Karpas-422 (cell line): ENCODE results near the gene ASPA. TPM values are rescaled to one million over a fixed set of nuclear protein-coding genes. Genes with fewer than 3 reads are reported as not detected.

Source experiments
- DNase-seq: peaks from one replicate; pipeline ENCODE4 v3.0.0-alpha.2; 2015
- H2AFZ ChIP-seq: fragments of 200-600 bp; sonication (generic); 2 replicates; pipeline ENCODE4 v1.6.1; 2014; ENCODE audit warnings: antibody characterized with exemption, low read length, mixed read lengths
- H3K27ac ChIP-seq: fragments of 200-600 bp; sonication (generic); 2 replicates; pipeline ENCODE4 v1.5.1; 2014; ENCODE audit warnings: mild to moderate bottlenecking, low read length, moderate library complexity
- H3K27me3 ChIP-seq: fragments of 200-600 bp; sonication (generic); 2 replicates; pipeline ENCODE4 v1.6.1; 2014; ENCODE audit warnings: low read length, mixed read lengths
- H3K36me3 ChIP-seq: fragments of 200-600 bp; sonication (generic); 2 replicates; pipeline ENCODE4 v1.6.1; 2014; ENCODE audit warnings: low read length, mixed read lengths; ENCODE audit not compliant: insufficient read depth
- H3K4me1 ChIP-seq: fragments of 200-600 bp; sonication (generic); 2 replicates; pipeline ENCODE4 v1.6.1; 2014; ENCODE audit warnings: mild to moderate bottlenecking, low read length, mixed read lengths
- H3K4me2 ChIP-seq: fragments of 200-600 bp; sonication (generic); 2 replicates; pipeline ENCODE4 v1.6.1; 2014; ENCODE audit warnings: low read length, low read depth, mild to moderate bottlenecking; ENCODE audit not compliant: poor library complexity, severe bottlenecking
- H3K4me3 ChIP-seq: fragments of 200-600 bp; sonication (generic); 2 replicates; pipeline ENCODE4 v1.5.1; 2014; ENCODE audit warnings: mild to moderate bottlenecking, antibody characterized with exemption, low read length, mixed read lengths
- H3K79me2 ChIP-seq: fragments of 200-600 bp; sonication (generic); 2 replicates; pipeline ENCODE4 v1.6.1; 2014; ENCODE audit warnings: mild to moderate bottlenecking, low read length, mixed read lengths
- H3K9ac ChIP-seq: fragments of 200-600 bp; sonication (generic); 2 replicates; pipeline ENCODE4 v1.6.0; 2014; ENCODE audit warnings: low read length
- H3K9me2 ChIP-seq: fragments of 200-600 bp; sonication (generic), shearing (Covaris generic); replicated peaks from 2 replicates; pipeline ENCODE4 v1.6.0; 2014; ENCODE audit warnings: mild to moderate bottlenecking, low read length, moderate library complexity; ENCODE audit not compliant: insufficient read depth
- H3K9me3 ChIP-seq: fragments of 300-700, 200-600 bp; sonication (generic); 2 replicates; pipeline ENCODE4 v1.6.1; 2014; ENCODE audit warnings: low read length, mixed read lengths
- H4K20me1 ChIP-seq: fragments of 200-600 bp; sonication (generic); 2 replicates; pipeline ENCODE4 v1.6.1; 2014; ENCODE audit warnings: mild to moderate bottlenecking, antibody characterized with exemption, low read length, low read depth; ENCODE audit not compliant: insufficient read depth
- total RNA-seq: library from RNA; depleted of rRNA; stranded (reverse); fragments of >200 nt; shearing (Covaris generic); gene quantifications from 2 replicates; pipeline ENCODE4 v1.2.3, GENCODE V29; 2014; ENCODE audit warnings: low replicate concordance

The ASPA gene
- total RNA-seq, 1 experiment from 2014 or later: not detected

DNA sequence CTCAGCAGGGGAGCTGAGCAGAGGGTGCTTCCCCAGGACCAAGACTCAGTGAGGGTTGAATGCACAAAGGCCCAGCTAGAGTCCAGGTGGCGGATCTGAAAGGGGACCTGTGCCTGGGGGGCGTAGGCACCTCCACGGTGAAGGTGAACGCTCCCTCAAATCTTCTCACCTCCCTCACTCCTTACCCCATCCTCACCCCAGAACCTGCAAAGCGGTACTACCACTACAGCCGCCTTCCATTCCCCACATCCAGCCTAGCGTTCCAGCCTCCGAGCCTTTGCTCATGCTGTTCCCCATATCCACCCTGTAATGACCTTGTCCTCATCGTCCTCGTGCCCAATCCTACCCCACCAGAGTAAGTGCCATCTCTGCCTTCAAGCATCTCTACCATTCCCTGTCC, 51.2 kb downstream of the ASPA start:
- H3K9ac ChIP-seq: no peak overlapping the region
- H2AFZ ChIP-seq: no peak overlapping the region
- H3K79me2 ChIP-seq: no peaks in the 10 kb centered on the region
- no peak overlapping the region for H3K27ac ChIP-seq
- H4K20me1 ChIP-seq: no peaks in the 10 kb centered on the region
- no peaks in the 10 kb centered on the region for H3K9me2 ChIP-seq
- no peak for DNase-seq
- H3K36me3 ChIP-seq: no peaks in the 10 kb centered on the region
- no peak overlapping the region for H3K4me3 ChIP-seq
- no peaks in the 10 kb centered on the region for H3K9me3 ChIP-seq
- no peaks in the 10 kb centered on the region for H3K4me1 ChIP-seq
- H3K4me2 ChIP-seq: no peak overlapping the region
- H3K27me3 ChIP-seq: no peaks in the 10 kb centered on the region

DNA sequence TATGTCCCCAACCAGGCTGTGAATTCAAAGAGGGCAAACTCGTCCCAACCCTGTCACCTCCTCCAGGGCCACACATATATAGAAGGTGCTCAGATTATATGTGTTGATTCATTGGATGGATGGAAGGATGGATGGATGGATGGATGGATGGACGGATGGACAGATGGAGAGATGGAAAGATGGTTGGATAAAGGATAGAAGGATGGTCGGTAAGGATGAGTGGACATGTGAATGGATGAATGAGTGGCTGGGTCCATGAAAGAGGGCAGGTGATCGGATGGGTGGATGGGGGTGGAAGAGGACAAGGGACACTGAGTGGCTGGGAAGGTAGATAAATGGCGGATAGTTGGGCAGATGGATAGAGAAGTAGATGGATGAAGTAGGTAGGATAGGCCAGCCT, 51.7 kb downstream of the ASPA start:
- no peak overlapping the region for H3K27ac ChIP-seq
- H3K79me2 ChIP-seq: no peaks in the 10 kb centered on the region
- no peaks in the 10 kb centered on the region for H3K36me3 ChIP-seq
- no peaks in the 10 kb centered on the region for H4K20me1 ChIP-seq
- H3K9ac ChIP-seq: no peak overlapping the region
- H3K4me1 ChIP-seq: no peaks in the 10 kb centered on the region
- no peaks in the 10 kb centered on the region for H3K27me3 ChIP-seq
- H3K9me3 ChIP-seq: no peaks in the 10 kb centered on the region
- H3K4me2 ChIP-seq: no peak overlapping the region
- DNase-seq: no peak
- H2AFZ ChIP-seq: no peak overlapping the region
- no peak overlapping the region for H3K4me3 ChIP-seq
- H3K9me2 ChIP-seq: no peaks in the 10 kb centered on the region

DNA sequence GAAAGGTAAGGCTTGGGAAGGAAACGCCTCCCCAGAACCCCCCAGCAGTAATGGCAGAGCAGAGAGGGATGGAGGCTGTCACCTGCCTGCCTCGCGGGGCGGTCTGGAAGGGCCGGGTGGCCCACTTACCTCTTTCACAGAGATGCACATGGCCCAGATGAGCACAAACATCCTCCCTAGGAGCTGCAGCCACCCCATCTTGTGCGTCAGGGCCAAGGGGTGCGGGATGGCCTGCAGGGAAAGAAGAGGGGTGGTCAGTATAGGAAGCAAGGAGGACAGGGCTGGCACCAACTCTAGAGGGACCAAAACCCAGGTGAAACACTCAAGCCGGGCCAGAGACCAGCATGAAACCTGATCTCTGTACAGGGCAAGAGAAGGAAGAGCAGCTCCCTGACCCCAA, 52.1 kb downstream of the ASPA start:
- H3K9me2 ChIP-seq: no peaks in the 10 kb centered on the region

DNA sequence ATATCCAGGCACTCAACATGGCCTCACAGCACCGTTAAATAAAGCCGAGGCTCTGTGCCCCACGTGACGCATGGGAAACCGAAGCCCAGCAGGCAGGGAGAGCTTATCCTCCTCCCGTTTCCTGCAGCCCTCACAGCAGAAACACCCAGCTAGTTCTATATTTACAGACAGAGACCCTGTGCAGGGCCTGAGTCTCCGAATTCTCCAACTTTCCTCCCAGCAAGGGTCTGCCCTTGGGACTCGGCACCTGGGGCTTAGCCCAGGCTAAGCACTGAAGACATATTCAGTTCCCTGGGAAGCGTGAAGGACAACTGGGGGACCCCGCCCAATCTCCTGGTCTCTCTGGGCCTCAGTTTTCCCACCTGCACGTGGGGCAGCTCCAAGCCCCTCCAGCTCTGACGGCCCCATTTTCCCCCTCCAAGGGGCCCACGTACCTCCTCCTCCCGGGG, 52.6 kb downstream of the ASPA start:
- Histone ChIP-seq H3K79me2 (no peaks in the 10 kb centered on the region), H3K4me2 (no peak overlapping the region), H3K27ac (no peak overlapping the region), H4K20me1 (no peaks in the 10 kb centered on the region), H2AFZ (no peak overlapping the region), H3K9ac (no peak overlapping the region), H3K27me3 (no peaks in the 10 kb centered on the region), H3K4me3 (no peak overlapping the region), H3K9me3 (no peaks in the 10 kb centered on the region), H3K4me1 (no peaks in the 10 kb centered on the region), H3K9me2 (no peaks in the 10 kb centered on the region), H3K36me3 (no peaks in the 10 kb centered on the region)
- DNase-seq: no peak

More for the DNA sequence above, 52.1 kb downstream of the ASPA start:
- Histone ChIP-seq H3K36me3 (no peaks in the 10 kb centered on the region), H2AFZ (no peak overlapping the region), H3K9ac (no peak overlapping the region), H3K4me2 (no peak overlapping the region), H4K20me1 (no peaks in the 10 kb centered on the region), H3K27ac (no peak overlapping the region), H3K79me2 (no peaks in the 10 kb centered on the region), H3K27me3 (no peaks in the 10 kb centered on the region), H3K9me3 (no peaks in the 10 kb centered on the region), H3K4me1 (no peaks in the 10 kb centered on the region), H3K4me3 (no peak overlapping the region)
- DNase-seq: no peak

DNA sequence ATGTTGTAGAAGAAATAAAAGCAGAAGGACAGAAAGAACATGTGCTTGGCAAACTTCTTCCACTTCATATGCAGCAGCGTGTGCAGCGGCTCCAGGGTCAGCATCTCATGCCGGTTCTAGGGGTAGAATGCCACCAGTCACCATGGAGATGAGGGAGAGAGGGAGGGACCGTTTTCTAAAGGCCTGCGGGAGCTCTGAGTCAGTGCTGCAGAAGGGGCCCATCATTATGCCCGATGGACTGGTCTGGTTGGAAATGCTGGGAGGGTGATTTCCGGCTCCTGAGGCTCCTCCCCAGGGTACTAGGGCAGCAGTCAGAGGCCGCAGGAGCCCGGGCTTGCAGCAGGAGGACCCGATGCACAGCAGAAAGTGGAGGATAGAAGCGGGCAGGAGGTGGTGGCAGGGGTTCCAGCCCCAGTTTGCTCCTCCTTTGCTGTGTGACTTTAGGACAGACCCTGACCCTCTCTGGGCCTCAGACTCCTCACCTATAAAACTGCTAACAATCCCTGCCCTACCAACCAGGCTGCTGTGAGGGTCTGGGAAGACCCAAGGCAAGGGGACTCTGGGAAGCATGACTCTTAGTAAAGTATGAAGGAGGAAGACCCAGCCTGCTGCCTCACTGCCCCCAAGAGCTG, 53.2 kb downstream of the ASPA start:
- Histone ChIP-seq H3K27ac (no peak overlapping the region), H2AFZ (no peak overlapping the region), H3K9ac (no peak overlapping the region), H3K9me3 (no peaks in the 10 kb centered on the region), H3K4me2 (no peak overlapping the region), H3K9me2 (no peaks in the 10 kb centered on the region), H3K27me3 (no peaks in the 10 kb centered on the region), H3K79me2 (no peaks in the 10 kb centered on the region), H3K36me3 (no peaks in the 10 kb centered on the region), H3K4me3 (no peak overlapping the region), H3K4me1 (no peaks in the 10 kb centered on the region), H4K20me1 (no peaks in the 10 kb centered on the region)
- DNase-seq: no peak

DNA sequence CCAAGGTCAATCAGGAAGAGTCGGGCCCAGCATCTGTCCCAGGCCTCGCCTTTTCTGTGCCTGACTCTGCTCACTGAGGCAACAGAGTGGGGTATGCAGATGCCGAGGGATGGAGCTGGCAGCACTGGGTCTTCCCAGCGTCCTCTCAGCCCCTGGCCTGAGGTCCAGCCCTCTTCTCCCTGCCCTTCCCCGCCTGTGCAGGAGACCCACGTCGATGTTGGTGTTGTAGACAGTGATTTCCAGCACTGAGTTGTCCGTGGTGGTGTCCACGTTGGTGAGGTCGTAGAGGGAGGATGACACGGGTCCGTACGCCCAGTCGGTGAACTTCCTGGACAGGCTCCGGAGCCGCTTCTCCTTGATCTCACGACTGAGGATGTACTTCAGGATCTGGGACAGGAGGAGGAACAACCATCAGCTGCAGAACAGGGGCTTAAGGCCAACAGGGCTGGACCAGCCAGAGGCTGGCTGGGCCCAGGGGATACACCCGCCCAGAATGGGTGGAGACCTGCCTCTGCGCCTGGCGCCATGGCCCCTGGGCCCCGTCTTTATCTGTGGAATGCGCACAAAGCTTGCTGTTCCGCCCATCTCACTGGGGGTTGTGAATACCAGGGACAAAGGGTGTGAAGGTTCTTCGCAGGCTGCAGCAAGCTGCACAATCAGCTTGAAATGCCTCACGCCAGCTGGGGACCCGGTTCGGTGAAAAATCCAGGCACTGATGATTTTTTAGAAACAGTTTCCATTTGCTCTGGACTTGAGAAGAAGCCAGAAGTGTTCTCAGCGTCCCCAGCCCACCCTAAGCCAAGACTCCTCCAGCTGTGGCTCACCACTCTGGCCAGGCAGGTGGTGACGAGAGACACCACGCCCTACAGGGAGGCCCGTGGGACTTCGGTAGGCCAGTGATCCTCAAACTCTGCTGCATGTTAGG, 54.3 kb downstream of the ASPA start:
- Histone ChIP-seq H2AFZ (no peak overlapping the region), H3K27me3 (no peaks in the 10 kb centered on the region), H3K4me3 (no peak overlapping the region), H3K4me2 (no peak overlapping the region), H3K9ac (no peak overlapping the region), H3K79me2 (no peaks in the 10 kb centered on the region), H4K20me1 (no peaks in the 10 kb centered on the region), H3K4me1 (peaks cover 2% of the 10 kb centered on the region; the same call in 1 of the 2 replicates), H3K9me3 (no peaks in the 10 kb centered on the region), H3K27ac (no peak overlapping the region), H3K36me3 (no peaks in the 10 kb centered on the region), H3K9me2 (no peaks in the 10 kb centered on the region)
- DNase-seq: no peak

DNA sequence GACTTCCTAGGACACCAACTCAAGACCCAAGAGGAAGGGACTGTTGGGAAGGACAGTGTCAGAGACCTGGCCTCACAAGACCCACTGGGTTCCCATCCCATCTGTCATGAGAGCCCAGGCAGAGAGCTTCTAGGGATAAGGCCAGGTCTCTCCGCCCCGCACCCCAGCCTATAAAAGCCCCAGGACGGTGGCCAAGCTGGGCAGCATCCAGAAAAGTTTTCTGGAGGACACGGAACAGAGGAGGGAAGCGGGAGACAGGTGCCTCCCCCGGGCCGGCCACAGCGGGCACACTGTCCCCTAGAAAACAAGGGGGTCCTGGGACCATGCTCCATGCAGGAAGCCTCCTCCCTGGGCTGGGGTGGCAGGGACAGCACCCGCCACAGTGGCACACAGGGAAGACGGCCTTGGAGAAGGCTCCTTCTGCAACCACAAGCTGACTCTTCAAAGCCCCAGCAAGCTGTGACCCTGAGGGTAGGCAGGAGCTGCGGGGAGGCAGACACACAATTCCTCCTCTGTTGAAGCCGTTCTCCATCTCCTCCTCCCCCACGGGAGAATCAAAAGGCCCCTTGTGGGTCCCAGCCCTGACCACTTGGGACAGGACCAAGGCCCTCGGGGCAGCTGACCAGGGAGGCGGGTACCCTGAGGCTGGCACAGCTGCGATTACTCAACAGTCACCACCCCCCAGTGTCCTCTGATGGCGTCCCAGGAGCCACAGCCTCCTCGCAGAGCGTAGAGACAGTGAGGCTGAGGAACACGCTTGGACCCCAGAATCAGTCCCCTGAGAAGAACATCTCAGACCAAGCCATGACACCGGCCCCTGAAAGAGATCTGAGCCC, 55.7 kb downstream of the ASPA start:
- Histone ChIP-seq H3K36me3 (no peaks in the 10 kb centered on the region), H3K9me2 (no peaks in the 10 kb centered on the region), H3K9me3 (no peaks in the 10 kb centered on the region), H4K20me1 (no peaks in the 10 kb centered on the region), H3K4me3 (no peak overlapping the region), H3K9ac (no peak overlapping the region), H3K79me2 (no peaks in the 10 kb centered on the region), H3K27me3 (no peaks in the 10 kb centered on the region), H3K4me1 (peaks cover 9% of the 10 kb centered on the region), H3K27ac (no peak overlapping the region), H3K4me2 (no peak overlapping the region), H2AFZ (no peak overlapping the region)
- DNase-seq: no peak
